ENCODE data around the gene LZTFL1. TPM values are rescaled to one million over a fixed set of nuclear protein-coding genes. Genes with fewer than 3 reads are reported as not detected.

LZTFL1 gene
- total and polyA plus RNA-seq, 2 experiments from 2014 or later = 6.3 to 13.9 TPM

DNA sequence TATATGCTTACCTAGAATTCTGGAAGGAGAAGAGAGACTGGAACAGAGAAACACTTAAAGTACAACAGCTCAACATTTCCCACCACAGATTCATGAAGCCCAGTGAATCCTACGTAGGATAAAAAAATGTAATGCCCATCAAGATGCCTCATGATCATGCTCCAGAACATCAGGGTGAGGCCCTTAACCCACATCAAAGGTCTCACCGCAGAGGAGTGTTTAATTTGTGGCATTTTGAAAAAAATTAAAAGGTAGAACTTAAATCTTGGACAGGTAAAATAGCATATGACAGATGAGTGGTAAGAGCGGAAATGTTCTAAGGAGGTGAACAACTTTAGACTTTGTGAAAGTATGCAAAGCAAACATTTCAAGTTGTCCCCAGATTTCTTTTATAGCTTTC, 35.8 kb downstream of the LZTFL1 start (continued):
- TF ChIP-seq, protein P1, sequence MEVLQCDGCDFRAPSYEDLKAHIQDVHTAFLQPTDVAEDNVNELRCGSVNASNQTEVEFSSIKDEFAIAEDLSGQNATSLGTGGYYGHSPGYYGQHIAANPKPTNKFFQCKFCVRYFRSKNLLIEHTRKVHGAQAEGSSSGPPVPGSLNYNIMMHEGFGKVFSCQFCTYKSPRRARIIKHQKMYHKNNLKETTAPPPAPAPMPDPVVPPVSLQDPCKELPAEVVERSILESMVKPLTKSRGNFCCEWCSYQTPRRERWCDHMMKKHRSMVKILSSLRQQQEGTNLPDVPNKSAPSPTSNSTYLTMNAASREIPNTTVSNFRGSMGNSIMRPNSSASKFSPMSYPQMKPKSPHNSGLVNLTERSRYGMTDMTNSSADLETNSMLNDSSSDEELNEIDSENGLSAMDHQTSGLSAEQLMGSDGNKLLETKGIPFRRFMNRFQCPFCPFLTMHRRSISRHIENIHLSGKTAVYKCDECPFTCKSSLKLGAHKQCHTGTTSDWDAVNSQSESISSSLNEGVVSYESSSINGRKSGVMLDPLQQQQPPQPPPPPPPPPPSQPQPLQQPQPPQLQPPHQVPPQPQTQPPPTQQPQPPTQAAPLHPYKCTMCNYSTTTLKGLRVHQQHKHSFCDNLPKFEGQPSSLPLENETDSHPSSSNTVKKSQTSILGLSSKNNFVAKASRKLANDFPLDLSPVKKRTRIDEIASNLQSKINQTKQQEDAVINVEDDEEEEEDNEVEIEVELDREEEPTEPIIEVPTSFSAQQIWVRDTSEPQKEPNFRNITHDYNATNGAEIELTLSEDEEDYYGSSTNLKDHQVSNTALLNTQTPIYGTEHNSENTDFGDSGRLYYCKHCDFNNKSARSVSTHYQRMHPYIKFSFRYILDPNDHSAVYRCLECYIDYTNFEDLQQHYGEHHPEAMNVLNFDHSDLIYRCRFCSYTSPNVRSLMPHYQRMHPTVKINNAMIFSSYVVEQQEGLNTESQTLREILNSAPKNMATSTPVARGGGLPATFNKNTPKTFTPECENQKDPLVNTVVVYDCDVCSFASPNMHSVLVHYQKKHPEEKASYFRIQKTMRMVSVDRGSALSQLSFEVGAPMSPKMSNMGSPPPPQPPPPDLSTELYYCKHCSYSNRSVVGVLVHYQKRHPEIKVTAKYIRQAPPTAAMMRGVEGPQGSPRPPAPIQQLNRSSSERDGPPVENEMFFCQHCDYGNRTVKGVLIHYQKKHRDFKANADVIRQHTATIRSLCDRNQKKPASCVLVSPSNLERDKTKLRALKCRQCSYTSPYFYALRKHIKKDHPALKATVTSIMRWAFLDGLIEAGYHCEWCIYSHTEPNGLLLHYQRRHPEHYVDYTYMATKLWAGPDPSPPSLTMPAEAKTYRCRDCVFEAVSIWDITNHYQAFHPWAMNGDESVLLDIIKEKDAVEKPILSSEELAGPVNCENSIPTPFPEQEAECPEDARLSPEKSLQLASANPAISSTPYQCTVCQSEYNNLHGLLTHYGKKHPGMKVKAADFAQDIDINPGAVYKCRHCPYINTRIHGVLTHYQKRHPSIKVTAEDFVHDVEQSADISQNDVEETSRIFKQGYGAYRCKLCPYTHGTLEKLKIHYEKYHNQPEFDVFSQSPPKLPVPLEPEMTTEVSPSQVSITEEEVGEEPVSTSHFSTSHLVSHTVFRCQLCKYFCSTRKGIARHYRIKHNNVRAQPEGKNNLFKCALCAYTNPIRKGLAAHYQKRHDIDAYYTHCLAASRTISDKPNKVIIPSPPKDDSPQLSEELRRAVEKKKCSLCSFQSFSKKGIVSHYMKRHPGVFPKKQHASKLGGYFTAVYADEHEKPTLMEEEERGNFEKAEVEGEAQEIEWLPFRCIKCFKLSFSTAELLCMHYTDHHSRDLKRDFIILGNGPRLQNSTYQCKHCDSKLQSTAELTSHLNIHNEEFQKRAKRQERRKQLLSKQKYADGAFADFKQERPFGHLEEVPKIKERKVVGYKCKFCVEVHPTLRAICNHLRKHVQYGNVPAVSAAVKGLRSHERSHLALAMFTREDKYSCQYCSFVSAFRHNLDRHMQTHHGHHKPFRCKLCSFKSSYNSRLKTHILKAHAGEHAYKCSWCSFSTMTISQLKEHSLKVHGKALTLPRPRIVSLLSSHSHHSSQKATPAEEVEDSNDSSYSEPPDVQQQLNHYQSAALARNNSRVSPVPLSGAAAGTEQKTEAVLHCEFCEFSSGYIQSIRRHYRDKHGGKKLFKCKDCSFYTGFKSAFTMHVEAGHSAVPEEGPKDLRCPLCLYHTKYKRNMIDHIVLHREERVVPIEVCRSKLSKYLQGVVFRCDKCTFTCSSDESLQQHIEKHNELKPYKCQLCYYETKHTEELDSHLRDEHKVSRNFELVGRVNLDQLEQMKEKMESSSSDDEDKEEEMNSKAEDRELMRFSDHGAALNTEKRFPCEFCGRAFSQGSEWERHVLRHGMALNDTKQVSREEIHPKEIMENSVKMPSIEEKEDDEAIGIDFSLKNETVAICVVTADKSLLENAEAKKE (CRISPR knock-in tag; IDR thresholded peaks at IDR 0.05) = no peak
- no peak for TF ChIP-seq STAT1 (IDR thresholded peaks at IDR 0.05; ENCODE audit: unreplicated experiment)
- TF ChIP-seq, protein P2, sequence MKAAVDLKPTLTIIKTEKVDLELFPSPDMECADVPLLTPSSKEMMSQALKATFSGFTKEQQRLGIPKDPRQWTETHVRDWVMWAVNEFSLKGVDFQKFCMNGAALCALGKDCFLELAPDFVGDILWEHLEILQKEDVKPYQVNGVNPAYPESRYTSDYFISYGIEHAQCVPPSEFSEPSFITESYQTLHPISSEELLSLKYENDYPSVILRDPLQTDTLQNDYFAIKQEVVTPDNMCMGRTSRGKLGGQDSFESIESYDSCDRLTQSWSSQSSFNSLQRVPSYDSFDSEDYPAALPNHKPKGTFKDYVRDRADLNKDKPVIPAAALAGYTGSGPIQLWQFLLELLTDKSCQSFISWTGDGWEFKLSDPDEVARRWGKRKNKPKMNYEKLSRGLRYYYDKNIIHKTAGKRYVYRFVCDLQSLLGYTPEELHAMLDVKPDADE (IDR thresholded peaks at IDR 0.05) = no peak
- TF ChIP-seq ZNF331 (CRISPR knock-in tag; IDR thresholded peaks at IDR 0.05; ENCODE audit: low read depth) = no peak
- TF ChIP-seq, protein P3, sequence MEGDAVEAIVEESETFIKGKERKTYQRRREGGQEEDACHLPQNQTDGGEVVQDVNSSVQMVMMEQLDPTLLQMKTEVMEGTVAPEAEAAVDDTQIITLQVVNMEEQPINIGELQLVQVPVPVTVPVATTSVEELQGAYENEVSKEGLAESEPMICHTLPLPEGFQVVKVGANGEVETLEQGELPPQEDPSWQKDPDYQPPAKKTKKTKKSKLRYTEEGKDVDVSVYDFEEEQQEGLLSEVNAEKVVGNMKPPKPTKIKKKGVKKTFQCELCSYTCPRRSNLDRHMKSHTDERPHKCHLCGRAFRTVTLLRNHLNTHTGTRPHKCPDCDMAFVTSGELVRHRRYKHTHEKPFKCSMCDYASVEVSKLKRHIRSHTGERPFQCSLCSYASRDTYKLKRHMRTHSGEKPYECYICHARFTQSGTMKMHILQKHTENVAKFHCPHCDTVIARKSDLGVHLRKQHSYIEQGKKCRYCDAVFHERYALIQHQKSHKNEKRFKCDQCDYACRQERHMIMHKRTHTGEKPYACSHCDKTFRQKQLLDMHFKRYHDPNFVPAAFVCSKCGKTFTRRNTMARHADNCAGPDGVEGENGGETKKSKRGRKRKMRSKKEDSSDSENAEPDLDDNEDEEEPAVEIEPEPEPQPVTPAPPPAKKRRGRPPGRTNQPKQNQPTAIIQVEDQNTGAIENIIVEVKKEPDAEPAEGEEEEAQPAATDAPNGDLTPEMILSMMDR (conservative IDR thresholded peaks at IDR 0.05; ENCODE audit: low read depth in 2 of 2) = no peak
- no peak for TF ChIP-seq POLR2AphosphoS5 (IDR thresholded peaks at IDR 0.05; ENCODE audit: low read depth)

Measured in GM23338 (cell line).